ENCODE data around the gene TTYH3. TPM values are rescaled to one million over a fixed set of nuclear protein-coding genes. Genes with fewer than 3 reads are reported as not detected.

Gene TTYH3
- total and polyA plus RNA-seq, 9 donors: 5.6 to 34.4 (median 22.0) TPM

GRCh38 chr7:2619116-2619515 lies 12.7 kb upstream of the TTYH3 start:
- H3K9me3 ChIP-seq: no peaks in the 10 kb centered on the region
- WGBS, 3 donors: 20 to 22% (median 21%) methylated on average over 9 of the region's 9 CpGs
- intact Hi-C loops (cut with DNase I): no loop called here
- TF ChIP-seq EP300 (IDR thresholded peaks at IDR 0.05): no peak
- no peak for TF ChIP-seq POLR2A (IDR thresholded peaks at IDR 0.05)
- TF ChIP-seq CTCF (IDR thresholded peaks at IDR 0.05): no peak
- no peaks in the 10 kb centered on the region for H3K27me3 ChIP-seq
- DNase-seq: no peak
- no peak overlapping the region for H3K4me3 ChIP-seq
- no peak overlapping the region for H3K27ac ChIP-seq
- no peaks in the 10 kb centered on the region for H3K36me3 ChIP-seq
- peaks cover 8% of the 10 kb centered on the region for H3K4me1 ChIP-seq (ENCODE audit: insufficient read depth)

- peak; percentile 77 to 91 (median 82) for DNase-seq
- Histone ChIP-seq H3K27me3 (no peaks in the 10 kb centered on the region), H3K27ac (no peak overlapping the region), H3K4me1 (ENCODE audit: insufficient read depth) (peaks cover 8% of the 10 kb centered on the region), H3K36me3 (no peaks in the 10 kb centered on the region), H3K9me3 (no peaks in the 10 kb centered on the region), H3K4me3 (no peak overlapping the region)
- intact Hi-C loops (cut with DNase I): no loop called here
- whole genome bisulfite sequencing, 3 donors: 12 to 19% (median 16%) methylated on average over 23 of the region's 23 CpGs
- TF ChIP-seq CTCF (IDR thresholded peaks at IDR 0.05): no peak
- TF ChIP-seq POLR2A (IDR thresholded peaks at IDR 0.05): no peak
- no peak for TF ChIP-seq EP300 (IDR thresholded peaks at IDR 0.05)
These were observed 10.5 kb upstream of the TTYH3 start for GRCh38 chr7:2621061-2621828.

GRCh38 chr7:2621948-2622640 lies 9.7 kb upstream of the TTYH3 start:
- intact Hi-C loops (cut with DNase I): no loop called here
- Histone ChIP-seq H3K4me1 (ENCODE audit: insufficient read depth) (peaks cover 8% of the 10 kb centered on the region), H3K4me3 (no peak overlapping the region), H3K36me3 (no peaks in the 10 kb centered on the region), H3K27ac (no peak overlapping the region), H3K9me3 (no peaks in the 10 kb centered on the region), H3K27me3 (no peaks in the 10 kb centered on the region)
- peak in 1 of 5 donors; percentile 60 for DNase-seq
- 37 to 43% (median 39%) methylated on average over 12 of the region's 12 CpGs for WGBS, 3 donors
- TF ChIP-seq POLR2A (IDR thresholded peaks at IDR 0.05): no peak
- TF ChIP-seq CTCF (IDR thresholded peaks at IDR 0.05): no peak
- no peak for TF ChIP-seq EP300 (IDR thresholded peaks at IDR 0.05)

- H3K4me1 ChIP-seq (ENCODE audit: insufficient read depth): peaks cover 8% of the 10 kb centered on the region
- H3K4me3 ChIP-seq: no peak overlapping the region
- intact Hi-C loops (cut with DNase I): no loop called here
- no peaks in the 10 kb centered on the region for H3K36me3 ChIP-seq
- WGBS, 3 donors: 64 to 73% (median 65%) methylated on average over 17 to 19 of the region's 19 CpGs
- no peaks in the 10 kb centered on the region for H3K27me3 ChIP-seq
- no peak overlapping the region for H3K27ac ChIP-seq
- H3K9me3 ChIP-seq: no peaks in the 10 kb centered on the region
- no peak for TF ChIP-seq EP300 (IDR thresholded peaks at IDR 0.05)
- no peak for TF ChIP-seq CTCF (IDR thresholded peaks at IDR 0.05)
- no peak for TF ChIP-seq POLR2A (IDR thresholded peaks at IDR 0.05)
- DNase-seq: no peak
These were observed 8.7 kb upstream of the TTYH3 start for GRCh38 chr7:2622869-2623697.

Measured in ovary (tissue), 9 donors.